Measurements from ENCODE around the gene OPTC.

- TF ChIP-seq POLR2A (IDR thresholded peaks at IDR 0.05; ENCODE audit: borderline replicate concordance, extremely low read depth, insufficient read depth, insufficient read length) (no peak), ZNF274 (IDR thresholded peaks at IDR 0.05; ENCODE audit: low read depth, low read length) (no peak), CTCF (IDR thresholded peaks at IDR 0.05 in 2 of 3, conservative IDR thresholded peaks at IDR 0.05 in 1 of 3; ENCODE audit: borderline replicate concordance in 1 of 3, insufficient read depth in 1 of 3, low read depth in 2 of 3, low read length in 2 of 3) (no peak), ZFX (IDR thresholded peaks at IDR 0.05) (no peak)
These were observed 30.2 kb downstream of the OPTC start for GRCh38 chr1:203524152-203524551.
